Activated CD4-positive, alpha-beta T cell treated with anti-CD3 and anti-CD28 coated beads, Interleukin-2, amount 50 U/mL, for 48 hours (primary cell): Measurements from ENCODE around the gene RBP7.
"Not testable (repeated sequence)": the region's sequence is repeated elsewhere in the genome, so short reads cannot be mapped to it uniquely, and the experiment has no call there.

Experiments
- DNase-seq, 2 experiments: peaks; one replicate each; pipeline ENCODE4 v3.0.0-alpha.2; 2020

Gene RBP7

GRCh38 chr1:9996624-9997582, at the start of gene RBP7:
TSS of gene RBP7 (plus strand) at chr1:9997228. CDS start at chr1:9997259, 31 bp downstream.
- peak; percentile 6 to 9 for DNase-seq

DNA sequence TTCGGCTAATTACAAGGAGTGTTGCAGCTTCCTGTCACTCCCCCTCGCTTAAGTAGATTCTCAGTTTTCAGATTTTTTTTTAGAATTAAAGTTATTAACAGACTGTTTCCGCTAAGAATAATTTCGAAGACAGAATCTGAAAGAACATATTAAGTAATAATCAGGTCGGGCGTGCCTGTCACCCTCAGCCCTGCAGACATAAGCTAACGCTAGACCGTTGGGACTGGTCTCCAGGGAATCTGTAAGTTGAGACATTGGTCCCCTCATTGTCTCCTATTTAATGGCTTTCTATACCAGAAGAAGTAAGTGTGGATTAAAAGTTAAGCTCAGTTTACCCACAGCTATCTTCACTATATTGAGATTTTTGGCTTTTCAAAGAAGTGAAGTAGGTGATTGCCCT, 39.3 kb upstream of the RBP7 start:
- no peak for DNase-seq

GRCh38 chr1:9960011-9960410, 37.0 kb upstream of the RBP7 start:
- DNase-seq, result no peak

DNA sequence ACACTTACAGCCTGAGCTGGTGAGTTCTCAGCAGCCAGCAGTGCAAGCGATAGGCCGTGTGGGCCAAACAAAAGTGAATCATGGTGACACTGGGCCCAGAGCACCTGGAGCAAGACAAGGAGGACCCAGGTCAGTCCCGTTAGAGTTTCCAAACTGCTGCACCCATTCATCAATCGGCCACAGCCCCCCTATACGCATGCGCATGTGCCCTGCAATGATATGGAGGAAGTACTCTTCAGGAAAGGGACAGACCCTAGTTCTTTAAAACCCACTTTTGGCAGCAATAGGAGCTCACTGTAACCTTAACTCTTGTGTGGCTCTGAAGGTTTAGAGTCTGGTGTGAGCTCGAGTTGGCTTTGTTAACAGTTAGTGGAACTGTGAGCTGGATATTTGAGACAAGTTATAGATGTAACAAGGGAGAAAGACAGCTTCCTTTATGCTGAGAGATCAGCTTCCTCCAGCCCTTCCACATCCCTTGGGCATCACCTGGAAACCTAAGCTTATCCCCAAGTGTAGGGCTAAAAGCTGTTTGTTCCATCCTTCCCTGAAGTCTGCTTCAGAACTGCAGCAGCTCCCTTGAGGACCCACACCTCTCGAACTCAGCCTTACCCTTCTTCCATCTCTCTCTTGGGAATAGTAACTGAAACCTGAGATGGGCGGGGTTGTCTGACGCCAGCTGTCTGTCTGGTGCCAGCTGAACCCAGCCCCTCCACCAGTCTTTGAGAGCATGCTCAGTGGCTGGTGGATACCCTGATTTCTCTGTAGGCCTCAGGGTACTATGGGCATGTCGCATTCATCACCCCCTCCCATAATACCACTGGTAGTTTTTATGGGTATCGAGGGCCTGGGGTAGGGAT, 36.1 kb upstream of the RBP7 start:
- no peak for DNase-seq

- DNase-seq, result no peak
Observed at GRCh38 chr1:9984253-9984652, 12.8 kb upstream of the RBP7 start.

DNA sequence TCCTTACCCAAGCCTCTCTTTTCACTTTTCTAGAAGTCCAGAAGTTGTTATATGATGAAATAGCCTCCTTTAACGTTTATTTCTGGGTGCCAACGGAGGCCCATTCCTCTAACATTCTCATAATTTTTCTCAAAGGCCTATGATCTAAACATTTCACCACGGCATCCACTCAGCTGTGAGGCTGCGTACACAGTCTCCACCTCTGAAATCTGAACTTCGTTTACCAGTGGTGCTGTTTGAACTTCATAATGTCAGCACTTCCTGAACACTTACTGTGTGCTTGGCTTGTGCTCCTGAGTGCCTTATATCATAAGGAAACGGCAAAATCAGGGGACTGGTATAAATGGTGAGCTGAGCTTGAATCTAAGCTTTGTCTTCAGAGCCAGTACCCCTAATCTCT, 12.0 kb upstream of the RBP7 start:
- DNase-seq, result no peak

GRCh38 chr1:9989773-9990172, 7.3 kb upstream of the RBP7 start:
- no peak for DNase-seq

DNA sequence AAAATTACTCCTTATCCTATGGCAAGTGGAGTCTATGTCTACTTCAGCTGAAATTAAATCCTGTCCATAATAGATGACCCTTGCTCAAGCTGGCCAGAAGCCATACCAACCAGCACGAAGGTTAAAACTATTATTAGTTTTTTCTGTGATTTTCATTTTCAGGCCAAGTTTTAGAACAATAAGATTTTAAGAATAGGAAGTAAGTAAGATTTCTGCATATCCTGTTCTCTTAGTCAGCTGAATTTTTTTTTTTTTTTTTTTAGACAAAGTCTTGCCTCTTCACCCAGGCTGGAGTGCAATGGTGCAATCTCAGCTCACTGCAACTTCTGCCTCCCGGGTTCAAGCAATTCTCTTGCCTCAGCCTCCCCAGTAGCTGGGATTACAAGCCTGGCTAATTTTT, 6.1 kb upstream of the RBP7 start:
- DNase-seq, result no peak

DNA sequence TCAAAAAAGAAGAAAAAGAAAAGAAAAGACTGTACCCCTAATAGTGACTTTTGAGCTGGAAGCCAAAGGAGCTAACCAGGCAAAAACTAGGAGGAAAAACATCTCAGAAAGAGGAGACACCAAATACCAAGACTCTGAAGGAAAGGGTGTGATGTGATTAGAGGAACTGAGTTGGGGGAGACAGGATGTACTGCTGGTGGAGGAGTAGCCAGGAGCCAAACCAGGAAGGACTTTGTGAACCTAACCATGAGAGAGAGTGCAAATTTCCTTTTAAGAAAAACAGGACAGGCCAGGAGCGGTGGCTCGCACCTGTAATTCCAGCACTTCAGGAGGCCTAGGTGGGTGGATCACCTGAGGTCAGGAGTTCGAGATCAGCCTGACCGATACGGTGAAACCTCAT, 4.1 kb upstream of the RBP7 start:
- DNase-seq, result no peak

DNA sequence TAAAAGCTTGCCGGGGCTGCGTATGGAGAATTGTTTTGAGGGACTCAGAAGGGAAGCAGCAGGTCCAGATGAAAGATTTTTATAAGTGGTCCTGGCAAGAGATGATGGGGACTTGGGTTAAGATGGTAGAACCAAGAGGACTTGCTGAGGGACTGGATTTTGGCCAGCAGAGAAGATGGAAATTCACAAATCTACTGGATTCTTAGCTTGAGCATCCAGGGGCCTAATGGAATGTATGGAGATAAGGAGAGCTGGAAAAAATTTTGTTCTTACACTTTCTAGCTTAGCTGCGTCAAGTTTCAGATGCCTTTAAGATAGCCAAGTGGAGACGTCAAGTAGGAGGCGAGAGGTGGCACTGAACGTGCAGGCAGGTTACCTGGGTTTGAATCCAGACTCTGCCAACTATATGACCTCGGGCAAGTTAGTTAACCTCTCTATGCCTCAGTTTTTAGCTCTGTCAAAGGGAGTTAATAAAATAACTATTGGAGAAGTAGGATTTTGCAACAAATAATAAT, 3.4 kb upstream of the RBP7 start:
- no peak for DNase-seq

DNA sequence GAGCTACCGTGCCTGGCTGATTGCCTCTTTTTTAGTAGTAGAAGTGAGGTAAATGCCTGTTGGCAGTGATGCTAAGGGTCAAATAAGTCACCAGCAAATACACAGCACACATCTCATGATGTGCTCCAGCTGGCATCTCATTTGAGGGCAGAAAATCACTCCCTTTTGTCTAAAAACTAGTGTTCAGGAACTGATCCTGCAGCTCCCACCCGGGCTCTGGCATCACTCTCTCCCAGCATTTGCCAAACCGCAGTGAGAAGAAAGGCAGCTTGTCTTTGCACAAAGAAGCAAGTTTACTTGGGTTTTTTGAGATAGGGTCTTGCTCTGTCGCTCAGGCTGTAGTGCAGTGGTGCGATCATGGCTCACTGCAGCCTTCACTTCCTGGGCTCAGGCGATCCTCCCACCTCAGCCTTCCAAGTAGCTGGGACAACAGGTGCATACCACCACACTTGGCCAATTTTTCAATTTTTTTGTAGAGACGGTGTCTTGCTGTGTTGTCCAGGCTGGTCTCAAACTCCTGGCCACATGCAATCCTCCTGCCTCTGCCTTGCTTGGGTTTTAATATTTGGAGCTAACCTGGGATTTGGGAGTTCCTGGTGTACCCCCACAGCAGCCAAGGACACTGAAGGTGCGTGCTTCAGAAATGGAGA, 4.1 kb downstream of the RBP7 start:
- no peak for DNase-seq

- DNase-seq, result not testable (repeated sequence)
Observed at GRCh38 chr1:10005248-10005647, 8.2 kb downstream of the RBP7 start.

DNA sequence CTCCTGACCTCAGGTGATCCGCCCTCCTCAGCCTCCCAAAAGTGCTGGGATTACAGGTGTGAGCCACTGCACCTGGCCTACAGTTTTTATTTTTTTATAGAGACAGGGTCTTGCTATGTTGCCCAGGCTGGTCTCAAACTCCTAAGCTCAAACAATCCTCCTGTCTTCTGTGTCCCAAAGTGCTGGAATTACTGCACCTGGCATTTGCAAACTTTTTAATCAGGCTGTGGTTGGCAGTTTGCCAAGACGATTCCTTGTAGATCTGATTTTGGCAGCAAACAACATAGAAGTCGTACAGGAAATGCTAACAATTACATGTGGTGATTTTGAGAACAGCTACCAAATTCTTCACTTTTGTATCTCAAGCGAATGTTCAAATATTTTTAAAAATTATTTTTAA, 10.1 kb downstream of the RBP7 start:
- DNase-seq, result no peak

DNA sequence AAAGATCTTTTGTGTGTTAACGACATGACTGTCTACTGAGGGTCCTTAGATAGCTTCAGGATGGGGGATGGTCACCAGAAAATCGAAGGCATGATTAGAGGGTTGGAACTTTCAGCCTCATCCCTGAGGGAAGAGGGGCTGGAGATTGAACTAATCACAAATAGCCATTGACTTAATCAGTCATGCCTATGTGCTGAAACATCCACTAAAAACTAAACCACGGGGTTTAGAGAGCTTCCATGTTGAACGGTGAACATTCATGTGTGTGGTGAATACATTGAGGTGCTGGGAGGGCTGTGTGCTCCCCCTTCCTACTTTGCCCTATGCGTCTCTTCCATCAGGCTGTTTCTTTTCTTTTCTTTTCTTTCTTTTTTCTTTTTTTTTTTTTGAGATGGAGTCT, 17.0 kb downstream of the RBP7 start:
- DNase-seq, result no peak

- no peak for DNase-seq
Observed at GRCh38 chr1:10019561-10019960, 22.5 kb downstream of the RBP7 start.

DNA sequence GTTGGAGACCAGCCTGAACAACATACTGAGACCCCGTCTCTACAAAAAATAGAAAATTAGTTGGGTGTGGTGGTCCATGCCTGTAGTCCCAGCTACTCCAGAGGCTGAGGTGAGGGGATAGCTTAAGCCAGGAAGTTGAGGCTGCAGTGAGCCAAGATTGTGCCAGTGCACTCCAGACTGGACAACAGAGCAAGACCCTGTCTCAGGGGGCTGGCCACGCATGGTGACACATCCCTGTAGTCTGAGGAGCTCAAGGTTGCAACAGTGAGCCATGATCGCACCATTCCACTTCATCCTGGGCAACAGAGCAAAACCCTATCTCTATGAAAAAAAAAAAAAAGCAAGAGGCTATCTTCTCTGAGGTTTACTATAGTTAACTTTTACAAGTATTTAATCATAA, 23.1 kb downstream of the RBP7 start:
- no peak for DNase-seq

DNA sequence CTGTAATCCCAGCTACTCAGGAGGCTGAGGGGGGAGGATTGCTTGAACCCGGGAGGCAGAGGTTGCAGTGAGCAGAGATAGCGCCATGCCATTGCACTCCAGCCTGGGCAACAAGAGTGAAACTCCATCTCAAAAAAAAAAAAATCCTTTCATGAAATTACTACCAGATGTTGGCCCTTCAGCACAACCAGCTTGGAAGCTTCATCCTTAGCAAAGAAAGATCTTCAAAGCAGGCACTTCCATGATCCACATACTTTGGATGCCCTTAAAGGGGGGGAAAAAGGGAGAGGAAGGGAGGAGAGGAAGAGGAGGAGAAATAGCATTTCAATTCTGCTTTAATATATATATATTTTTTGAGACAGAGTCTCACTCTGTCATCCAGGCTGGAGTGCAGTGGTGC, 23.6 kb downstream of the RBP7 start:
- DNase-seq, result not testable (repeated sequence)

- DNase-seq, result not testable (repeated sequence)
Observed at GRCh38 chr1:10021992-10022391, 25.0 kb downstream of the RBP7 start.

- DNase-seq, result no peak
Observed at GRCh38 chr1:10022656-10023055, 25.6 kb downstream of the RBP7 start.

DNA sequence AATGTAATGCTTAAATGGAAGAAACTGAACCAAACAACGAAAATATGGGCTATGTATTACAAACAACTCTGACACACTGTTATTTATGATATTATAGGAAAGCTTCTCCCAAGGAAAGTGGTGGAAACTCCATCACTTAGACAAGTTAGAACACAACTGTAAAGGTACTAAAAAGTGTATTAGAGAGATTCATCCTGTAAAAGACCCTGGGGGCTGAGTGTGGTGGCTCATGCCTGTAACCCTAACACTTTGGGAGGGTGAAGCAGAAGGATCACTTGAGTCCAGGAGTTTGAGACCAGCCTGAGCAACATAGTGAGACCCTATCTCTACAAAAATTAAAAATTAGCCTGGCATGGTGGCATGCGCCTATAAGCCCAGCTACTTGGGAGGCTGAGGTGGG, 28.3 kb downstream of the RBP7 start:
- DNase-seq, result no peak

GRCh38 chr1:10027027-10027426, 30.0 kb downstream of the RBP7 start:
- no peak for DNase-seq

- not testable (repeated sequence) for DNase-seq
Observed at GRCh38 chr1:10028956-10029500, 32.0 kb downstream of the RBP7 start.

- DNase-seq, result no peak
Observed at GRCh38 chr1:10031461-10031860, 34.4 kb downstream of the RBP7 start.
